ENCODE results near the gene ARHGEF33.

Gene ARHGEF33

GRCh38 chr2:38960609-38961320 lies 71.1 kb downstream of the ARHGEF33 start:
- DNase-seq: no peak

- no peak for DNase-seq
Measured at GRCh38 chr2:38966006-38966405, 76.3 kb downstream of the ARHGEF33 start.

- no peak for DNase-seq
Measured at GRCh38 chr2:38966678-38967077, 77.0 kb downstream of the ARHGEF33 start.

GRCh38 chr2:38968021-38968420 lies 78.3 kb downstream of the ARHGEF33 start:
- no peak for DNase-seq

- no peak for DNase-seq
Measured at GRCh38 chr2:38971377-38971776, 81.7 kb downstream of the ARHGEF33 start.

GRCh38 chr2:38973266-38973665 lies 83.6 kb downstream of the ARHGEF33 start:
- DNase-seq: no peak

GRCh38 chr2:38975042-38975441 lies 85.4 kb downstream of the ARHGEF33 start:
- DNase-seq: no peak

GRCh38 chr2:38977047-38977446 lies 87.4 kb downstream of the ARHGEF33 start:
- no peak for DNase-seq

GRCh38 chr2:38978296-38978903 lies 88.7 kb downstream of the ARHGEF33 start:
- no peak for DNase-seq

GRCh38 chr2:38978908-38979307 lies 89.2 kb downstream of the ARHGEF33 start:
- no peak for DNase-seq

- no peak for DNase-seq
Measured at GRCh38 chr2:38981003-38981669, 91.5 kb downstream of the ARHGEF33 start.

GRCh38 chr2:38981670-38982357 lies 92.1 kb downstream of the ARHGEF33 start:
- DNase-seq: peak; percentile 73 to 77

GRCh38 chr2:38982498-38982897 lies 92.8 kb downstream of the ARHGEF33 start:
- DNase-seq: peak in 1 of 2 experiments; percentile 45

GRCh38 chr2:38988716-38989115 lies 99.0 kb downstream of the ARHGEF33 start:
- DNase-seq: no peak

- no peak for DNase-seq
Measured at GRCh38 chr2:38991899-38992298, 102.2 kb downstream of the ARHGEF33 start.

- no peak for DNase-seq
Measured at GRCh38 chr2:38997781-38998180, 108.1 kb downstream of the ARHGEF33 start.

GRCh38 chr2:39000552-39000951 lies 110.9 kb downstream of the ARHGEF33 start:
- no peak for DNase-seq

- DNase-seq: no peak
Measured at GRCh38 chr2:39007875-39008504, 118.3 kb downstream of the ARHGEF33 start.

GRCh38 chr2:39008665-39009064 lies 119.0 kb downstream of the ARHGEF33 start:
- no peak for DNase-seq

GRCh38 chr2:39013871-39014270 lies 124.2 kb downstream of the ARHGEF33 start:
- no peak for DNase-seq

GRCh38 chr2:39015424-39015823 lies 125.7 kb downstream of the ARHGEF33 start:
- DNase-seq: no peak

- no peak for DNase-seq
Measured at GRCh38 chr2:39017334-39017733, 127.7 kb downstream of the ARHGEF33 start.

- DNase-seq: no peak
Measured at GRCh38 chr2:39018638-39019037, 129.0 kb downstream of the ARHGEF33 start.
